Fibroblast of the conjunctiva (primary cell): ENCODE measurements around the gene LAMA3.

Experiments
- DNase-seq: peaks from one replicate; pipeline ENCODE4 v3.0.0-alpha.2; 2010; ENCODE audit warnings: low read depth

LAMA3 gene

DNA sequence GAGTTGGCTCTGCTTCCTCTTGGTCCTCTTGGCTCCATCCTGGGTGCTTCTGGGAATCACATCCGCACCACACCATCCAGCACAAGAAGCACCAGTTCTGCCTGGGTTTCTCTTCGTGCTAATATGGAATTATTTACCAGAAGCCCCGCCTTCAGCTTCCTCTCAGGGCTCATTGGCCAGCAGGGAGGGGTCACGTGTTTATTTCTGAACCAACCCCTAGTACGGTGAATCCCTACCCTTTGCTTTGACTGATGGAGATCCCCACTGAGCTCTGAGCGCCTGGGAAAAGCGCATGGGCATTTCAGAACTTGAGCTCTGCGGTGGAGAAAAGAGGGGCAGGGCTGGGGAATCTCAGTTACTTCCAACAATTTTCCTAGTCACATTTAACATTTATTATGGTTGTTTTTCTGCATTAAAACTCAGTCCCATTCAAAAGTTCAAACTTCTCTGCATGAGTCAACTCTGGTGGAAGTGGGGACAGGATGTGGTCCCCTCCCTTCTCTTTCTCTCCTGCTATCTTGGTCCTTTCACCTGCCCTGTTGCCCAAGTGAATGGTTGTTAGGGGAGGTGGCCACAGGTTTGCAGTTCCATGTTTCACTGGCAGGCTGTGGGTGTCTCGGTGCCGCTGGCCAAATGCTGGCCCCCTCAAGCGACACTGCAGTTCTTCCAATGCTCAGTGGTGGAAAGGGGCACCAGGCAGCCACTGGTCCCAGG is 248.9 kb downstream of the LAMA3 start:
- no peak for DNase-seq

DNA sequence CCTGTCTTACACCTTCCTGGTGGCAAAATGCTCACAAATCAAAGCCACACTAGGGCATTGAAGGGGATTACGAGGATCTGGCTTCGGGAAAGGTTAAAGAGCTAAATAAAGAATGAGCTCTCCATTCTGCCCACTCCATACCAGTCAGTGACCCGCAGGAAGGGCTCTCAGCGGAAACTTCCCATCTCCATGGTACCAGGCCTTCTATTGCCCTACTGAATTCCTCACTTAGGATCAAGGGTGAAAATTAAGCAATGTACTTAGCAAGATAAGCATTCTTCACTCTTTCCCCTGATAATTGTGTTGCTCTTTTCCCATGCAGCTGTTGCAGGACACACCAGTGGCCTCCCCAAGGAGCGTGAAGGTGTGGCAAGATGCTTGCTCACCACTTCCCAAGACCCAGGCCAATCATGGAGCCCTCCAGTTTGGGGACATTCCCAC is 249.7 kb downstream of the LAMA3 start:
- DNase-seq = no peak

DNA sequence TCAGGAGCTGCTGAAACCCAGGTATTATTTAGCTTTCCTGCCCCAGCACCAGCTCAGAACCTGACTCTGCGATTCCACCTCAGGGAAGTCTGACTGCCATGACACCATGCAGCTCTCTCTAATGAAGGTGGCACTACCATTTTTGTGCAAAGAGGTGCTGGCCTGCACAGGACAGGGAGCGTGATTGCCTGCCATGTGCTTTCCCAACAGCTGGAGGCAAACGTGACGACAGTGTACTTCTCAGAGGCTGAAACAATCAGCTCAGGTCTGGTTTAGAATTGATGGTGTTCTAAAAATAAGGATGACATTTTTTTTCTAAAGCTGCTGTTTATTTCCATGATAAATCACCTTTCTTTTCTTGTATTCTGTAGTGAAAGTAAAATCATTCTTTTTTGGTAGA is 250.1 kb downstream of the LAMA3 start:
- no peak for DNase-seq

DNA sequence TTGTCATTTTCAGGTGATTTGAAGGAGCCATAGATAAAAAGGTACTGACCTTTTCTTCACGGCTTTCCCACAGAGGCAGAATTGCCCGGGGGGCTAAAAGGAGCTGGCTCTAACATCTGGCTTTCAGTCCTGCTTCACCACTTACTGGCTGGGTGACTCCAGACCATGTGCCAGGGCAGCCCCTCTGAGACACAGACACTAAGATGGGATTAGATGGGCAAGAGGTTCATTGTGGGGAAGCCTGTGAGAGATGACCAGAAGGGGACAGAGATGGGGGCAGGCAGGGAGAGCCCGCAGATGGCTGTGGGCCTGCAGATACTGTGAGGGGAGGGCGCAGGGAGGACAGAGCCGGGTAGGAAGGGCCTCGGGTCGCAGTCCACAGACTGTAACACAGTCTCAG is 250.6 kb downstream of the LAMA3 start:
- DNase-seq = no peak

DNA sequence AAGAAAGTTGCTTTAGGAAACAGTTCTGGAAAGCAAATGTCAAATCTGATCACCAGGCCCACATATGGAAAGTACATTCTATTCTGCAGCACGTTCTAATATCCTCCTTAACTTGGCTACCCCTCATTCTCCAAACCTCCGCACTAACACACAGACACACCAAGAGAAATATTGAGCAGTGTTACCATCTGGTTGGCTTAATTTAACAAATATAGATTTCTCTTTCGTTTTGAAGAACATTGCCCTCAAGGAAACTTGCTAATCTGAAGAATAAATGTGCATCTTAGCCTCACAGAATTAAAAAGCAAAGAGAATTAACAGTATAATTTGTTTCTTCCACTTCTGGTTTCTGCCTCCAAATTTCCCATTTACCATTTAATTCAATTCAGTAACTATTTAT is 252.5 kb downstream of the LAMA3 start:
- no peak for DNase-seq

DNA sequence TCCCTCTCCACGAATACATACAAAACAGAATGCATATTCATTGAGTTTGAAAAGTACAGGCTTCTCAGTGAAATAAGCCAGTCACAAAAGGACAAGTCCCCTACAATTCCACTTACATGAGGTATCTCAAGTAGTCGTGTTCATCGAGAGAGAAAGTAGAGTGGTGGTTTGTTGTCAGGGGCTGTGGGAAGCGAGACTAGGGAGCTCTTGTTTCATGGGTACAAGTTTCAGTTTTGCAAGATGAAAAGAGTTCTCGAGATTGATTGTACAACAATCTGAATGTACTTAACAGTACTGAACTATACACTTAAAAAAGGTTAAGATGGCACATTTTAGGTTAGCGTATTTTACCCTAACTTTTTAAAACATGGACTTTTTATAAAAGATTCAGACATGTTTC is 253.9 kb downstream of the LAMA3 start:
- no peak for DNase-seq

DNA sequence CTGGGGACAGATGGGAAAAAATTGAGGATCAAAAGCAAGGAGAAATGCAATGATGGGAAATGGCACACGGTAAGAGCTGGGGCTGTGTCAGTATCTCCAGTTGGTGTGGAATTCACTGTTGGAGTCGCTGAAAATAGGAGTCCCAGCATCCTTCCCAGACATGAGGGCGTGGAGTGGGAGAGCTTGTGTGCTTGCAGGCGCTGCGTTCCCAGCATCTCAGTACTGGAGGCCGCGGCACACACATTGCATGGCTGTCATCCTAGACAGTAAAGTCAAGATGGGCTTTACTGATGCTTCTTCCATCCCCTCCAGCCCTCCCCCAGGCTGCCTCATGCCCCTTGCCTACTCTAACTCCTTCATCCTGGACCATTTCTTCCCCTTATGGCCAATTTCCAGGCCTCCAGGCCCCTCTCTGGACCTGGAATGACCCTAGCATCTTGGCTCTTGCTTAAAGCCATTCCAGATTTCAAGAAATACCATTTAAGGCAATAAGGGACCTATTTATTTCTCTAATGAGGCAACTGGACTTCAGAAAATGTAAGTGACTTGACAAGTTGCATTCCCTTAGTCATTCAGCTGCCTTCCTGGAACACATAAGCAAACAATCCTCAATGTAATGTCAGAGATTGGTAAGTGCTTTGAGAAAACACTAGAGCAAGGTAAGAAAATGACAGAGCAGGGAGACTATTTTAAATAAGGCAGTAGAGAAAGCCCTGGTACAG is 254.8 kb downstream of the LAMA3 start:
- peak; percentile 41 for DNase-seq

DNA sequence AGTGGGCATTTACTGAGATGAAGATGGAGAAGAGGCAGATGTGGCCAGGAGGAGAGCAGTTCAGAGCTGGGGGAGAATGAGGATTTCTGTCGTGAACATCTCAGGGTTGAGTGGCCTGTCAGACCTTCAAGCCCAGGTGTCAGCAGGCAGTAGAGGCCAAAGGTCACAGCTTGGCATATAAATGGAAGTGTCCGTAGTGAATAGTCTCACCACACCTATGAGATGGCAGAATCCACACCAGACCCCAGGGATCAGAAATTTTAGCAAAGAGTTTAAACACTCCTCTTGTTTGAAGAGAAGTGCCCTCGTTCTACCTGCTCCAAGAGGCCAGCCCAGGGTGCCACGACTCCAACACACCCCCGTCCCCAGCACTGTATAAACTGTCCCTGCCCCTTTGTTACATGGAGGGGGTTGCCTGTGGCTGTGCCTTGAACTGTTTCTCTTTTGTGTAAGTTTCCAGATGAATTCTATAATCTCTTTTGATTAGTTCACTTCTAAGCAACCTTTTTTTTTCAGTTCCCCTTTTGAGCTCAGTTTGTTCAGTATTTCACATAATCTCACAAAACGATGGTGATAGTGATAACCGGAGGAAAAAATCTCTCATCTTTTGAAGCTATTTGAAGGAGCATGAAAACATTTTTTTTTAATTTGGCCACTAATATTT is 256.3 kb downstream of the LAMA3 start:
- DNase-seq = no peak

DNA sequence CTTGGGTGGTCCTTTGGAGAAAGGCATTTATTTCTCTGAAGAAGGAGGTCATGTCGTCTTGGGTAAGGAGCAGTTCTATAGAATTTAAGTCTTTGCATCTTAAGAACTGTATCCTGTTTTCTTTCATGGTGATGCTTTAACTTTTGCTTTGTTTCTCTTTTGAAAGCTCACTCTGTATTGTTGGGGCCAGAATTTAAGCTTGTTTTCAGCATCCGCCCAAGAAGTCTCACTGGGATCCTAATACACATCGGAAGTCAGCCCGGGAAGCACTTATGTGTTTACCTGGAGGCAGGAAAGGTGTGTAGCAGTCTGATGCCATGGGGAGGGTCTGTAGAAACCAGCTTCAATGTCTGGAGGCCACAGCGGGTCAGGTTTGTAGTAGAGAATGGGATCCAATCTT is 260.6 kb downstream of the LAMA3 start:
- DNase-seq = no peak

DNA sequence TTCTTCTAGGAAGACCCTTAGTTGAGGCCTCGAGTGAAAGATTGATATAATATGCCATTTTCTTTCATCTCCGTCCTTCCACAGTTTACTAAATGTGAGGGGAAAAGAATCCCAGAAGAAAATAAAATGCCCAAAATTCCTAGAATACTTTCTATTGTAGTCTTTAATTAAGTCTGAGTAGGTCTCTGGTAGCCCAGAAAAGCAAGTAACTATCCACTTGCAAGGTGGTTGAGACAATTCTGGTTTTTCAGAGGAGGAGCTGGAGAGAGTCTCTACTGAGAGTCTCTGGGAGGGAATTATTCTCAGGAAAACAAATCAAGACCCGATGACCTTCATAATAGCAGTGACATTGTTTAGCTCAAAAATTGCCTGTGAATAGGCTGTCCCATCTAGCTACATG is 261.4 kb downstream of the LAMA3 start:
- DNase-seq = no peak

DNA sequence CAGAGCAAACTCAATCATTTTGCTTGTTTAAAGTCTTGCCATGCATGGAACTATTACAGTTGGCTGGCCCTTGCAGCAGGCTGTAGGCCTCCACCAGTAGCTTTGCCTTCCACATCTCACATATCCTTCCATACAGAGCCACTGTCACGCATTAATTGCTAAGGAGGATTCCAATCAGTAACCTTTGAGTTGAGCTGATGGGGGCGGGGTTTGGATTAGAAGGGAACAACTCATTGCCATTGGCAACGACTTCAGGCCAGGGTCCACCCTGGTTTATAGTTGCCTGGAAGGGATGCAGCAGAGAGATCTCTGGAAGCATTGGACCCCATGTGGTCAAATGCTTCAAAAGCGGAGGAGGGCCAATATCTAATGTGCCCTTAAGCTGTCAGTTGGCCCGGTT is 262.0 kb downstream of the LAMA3 start:
- no peak for DNase-seq

DNA sequence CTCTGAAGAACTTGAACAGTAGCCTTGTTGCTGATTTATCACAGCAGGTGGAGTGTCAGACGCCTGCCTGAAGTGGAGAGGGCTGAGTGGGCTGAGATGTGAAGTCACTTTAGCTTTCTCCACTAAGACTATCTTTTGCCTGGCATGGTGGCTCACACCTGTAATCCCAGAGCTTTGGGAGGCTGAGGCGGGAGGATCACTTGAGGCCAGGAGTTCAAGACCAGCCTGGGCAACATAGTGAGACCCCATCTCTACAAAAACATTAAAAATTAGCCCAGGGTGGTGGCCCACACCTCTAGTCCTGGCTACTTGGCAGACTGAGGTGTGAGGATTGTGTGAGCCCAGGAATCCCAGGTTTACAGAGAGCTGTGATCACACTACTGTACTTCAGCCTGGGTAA is 264.7 kb downstream of the LAMA3 start:
- DNase-seq = no peak

DNA sequence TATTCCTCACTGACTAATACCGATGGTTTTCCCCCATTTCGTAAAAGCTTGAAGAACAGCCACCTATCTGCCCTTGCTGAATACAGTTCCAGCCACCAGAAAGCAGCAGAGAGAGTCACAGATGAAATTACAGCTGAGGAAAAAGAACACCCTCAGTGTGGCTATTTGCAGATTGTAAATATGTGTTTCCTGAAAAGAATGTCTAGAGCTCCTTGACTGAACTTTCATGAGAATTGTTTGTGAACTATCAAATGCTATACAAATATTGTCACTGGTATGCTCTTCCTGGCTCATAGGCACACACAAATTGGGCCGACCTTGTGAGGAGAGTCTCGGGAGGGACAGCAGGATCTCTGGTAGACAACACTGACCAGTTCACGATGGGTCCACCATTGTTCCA is 267.2 kb downstream of the LAMA3 start:
- no peak for DNase-seq

DNA sequence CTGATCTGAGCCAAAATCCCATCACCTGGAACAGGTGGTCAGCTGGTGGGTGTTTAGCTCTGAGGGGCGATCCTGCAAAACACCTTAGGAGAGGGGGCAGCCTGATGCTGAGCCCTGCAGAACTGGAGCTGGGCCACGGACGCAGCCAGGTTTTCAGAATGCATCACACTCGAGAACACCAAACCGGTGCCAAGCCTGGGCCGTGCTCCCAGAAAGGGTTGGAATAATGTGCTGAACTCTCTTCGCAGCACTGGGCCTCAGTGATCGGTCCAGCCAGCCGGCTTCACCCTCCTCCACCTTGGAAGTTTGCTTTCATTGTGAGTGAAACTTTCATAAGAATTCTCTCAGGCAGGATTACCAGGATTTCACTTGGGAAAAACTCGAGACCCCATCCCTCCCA is 268.8 kb downstream of the LAMA3 start:
- DNase-seq = peak; percentile 22

DNA sequence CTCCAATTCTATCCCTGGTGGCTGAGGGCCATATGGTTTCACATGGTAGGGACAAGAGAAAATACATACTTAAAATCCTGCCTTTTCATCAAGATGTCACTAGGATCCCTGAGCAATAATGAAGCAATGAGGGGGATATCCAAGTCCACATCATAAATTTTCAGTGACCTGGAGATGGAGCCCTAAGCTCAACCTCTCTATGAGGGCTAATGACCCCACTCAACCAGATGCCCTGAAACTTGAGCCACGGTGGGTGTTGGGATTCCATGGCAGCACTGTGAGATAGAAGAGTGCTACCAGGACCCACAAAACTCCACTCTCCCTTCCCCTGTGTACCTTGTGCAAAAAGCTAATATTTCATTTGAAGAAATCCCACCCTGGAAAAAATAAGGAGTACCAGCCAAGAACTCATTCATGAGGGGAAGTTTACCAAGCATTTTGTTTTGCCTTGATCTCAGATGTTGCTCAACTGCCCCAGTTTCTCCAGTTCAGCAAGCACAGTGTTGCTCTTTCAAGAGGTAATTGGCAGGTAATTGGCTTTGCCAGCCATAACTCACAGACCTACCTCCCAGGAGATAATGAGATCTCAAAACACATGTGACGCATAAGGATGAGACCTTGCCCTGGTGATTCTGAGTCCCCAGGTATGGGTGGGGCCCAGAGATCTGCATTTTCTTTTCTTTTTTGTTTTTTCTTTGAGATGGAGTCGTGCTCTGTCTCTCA is 274.4 kb downstream of the LAMA3 start:
- no peak for DNase-seq

DNA sequence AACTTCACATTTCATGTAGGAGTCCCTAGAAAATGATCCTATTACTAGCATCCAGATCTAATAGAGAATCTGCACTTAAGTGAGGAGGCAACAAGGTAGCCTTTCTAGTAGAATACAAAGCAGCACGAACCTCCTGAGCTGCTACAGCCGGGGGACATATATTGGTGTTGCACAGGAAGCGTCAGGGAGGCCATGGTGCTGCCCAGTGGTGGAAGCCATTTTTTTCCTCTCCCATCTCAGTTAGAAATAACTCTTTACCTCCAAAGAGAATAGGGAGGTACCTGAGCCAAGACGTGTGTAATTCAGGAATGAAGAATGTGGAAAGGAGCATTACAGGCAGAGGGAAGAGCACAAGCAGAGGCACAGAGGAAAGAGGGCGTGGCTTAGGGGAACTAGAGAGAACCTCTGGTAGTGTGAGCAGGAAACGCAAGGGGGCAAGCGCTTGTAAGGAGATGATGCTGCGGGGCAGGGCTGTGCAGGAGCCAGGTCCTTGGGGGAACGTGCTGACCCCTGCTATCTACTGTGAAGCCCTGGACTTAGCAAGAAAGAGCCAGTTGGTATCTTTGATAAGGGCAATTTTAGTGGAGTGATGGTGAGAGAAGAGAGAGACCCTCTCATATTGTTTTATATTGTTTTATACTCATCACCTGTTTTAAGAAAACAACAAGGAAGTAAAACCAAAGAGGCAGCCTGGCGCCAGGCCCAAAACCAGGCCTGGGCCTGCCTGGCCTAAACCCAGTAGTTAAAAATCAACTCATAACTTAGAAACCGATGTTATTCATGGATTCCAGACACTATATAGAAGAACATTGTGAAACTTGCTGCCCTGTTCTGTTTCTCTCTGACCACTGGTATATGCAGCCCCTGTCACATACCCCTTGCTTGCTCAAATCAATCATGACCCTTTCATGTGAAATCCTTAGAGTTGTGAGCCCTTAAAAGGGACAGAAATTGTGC is 275.3 kb downstream of the LAMA3 start:
- no peak for DNase-seq

DNA sequence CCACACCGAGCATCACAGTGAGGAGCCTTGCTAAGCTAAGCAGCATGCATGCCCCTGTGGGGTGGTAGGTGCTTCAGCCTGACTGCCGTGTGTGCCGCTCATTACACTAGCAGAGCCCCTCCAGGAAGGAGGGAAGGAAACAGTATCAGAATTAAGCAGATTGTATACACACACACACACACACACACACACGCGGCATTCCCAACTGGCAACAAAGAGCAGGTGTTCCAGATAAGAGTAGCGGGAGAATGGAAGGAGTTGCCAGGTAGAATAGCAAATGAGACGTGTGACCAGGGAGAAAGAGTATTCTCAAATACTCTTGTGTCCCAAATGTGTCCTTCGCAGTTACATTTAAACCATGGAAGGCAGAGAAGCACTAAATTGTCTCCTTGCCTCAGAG is 277.7 kb downstream of the LAMA3 start:
- no peak for DNase-seq

DNA sequence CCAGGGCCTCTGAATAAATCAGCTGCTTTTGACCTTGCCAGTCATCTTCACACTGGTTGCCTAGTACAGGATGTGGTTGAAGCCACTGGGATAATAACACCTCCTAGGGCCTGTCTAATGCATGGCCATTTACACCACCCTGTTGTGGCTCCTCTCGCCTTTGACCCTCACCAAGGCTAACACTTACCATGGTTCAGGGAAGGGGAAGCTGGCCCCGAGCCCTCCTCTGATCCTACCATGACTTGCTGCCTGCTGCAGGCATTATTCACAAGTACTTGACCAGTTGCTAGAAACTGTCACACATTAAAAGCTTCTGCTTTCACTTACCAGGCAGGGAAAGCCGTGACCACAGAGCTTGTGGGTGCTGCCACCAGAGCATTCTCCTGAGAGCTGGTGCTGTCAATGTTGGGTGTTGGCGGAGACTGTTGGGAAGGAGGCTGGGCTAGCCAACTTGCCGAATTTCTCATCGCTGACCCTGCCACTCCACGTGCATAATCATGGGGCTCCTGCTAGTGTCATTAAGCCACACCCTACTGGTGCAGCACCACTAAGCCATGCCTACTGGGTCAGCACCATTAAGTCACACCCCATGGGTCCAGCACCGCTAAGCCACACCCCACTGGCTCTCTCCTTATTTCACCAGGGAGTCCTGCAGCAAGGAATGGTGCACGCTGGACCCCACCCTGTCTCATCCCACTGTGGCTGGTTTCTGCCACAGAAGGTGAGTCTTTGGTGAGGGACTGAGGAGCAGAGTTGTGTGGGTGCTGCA is 278.3 kb downstream of the LAMA3 start:
- no peak for DNase-seq

DNA sequence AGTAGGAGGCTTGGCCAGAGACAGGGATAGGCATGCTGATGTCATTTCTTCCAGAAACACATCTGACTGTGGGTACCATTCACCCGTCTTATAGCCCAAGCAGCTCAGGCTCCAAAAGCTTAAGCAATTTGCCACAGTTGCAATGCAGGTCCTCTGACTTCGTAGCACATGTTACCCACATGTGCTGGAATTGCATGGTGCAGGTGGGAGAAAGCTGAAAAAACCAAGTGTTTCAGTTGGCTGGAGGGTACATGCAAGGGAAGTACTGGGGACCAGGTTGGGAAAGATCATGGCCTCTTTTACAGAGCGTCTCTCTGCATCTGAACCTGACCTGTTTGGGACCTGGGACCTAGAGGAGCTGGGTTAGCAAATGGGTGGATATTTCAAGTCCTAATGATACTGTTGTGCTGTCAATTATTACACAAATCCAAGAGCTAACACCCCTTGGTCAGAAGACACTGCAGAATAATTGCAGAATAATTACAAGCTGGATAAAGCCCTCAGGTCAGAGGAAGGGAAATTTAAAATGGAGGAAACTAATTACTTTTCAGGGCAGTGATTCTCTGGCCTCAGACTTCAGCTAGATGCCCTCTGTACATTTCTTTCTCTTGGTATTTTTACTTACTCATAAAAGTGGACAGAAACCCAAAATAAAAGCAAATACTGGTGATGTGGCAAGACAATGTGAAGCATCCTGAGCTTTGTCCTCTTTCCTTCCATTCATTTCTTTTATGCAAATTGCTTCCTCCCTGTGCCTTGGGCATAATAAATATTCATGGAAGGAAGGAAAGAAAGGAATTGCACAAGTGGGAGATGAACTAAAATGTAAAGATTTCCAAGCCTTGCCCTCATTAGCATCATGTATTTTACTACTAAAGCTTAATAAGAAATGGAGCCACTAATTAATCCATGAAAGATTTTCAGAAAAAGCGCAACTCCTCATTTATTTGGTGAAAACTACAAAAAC is 279.7 kb downstream of the LAMA3 start:
- DNase-seq = no peak

DNA sequence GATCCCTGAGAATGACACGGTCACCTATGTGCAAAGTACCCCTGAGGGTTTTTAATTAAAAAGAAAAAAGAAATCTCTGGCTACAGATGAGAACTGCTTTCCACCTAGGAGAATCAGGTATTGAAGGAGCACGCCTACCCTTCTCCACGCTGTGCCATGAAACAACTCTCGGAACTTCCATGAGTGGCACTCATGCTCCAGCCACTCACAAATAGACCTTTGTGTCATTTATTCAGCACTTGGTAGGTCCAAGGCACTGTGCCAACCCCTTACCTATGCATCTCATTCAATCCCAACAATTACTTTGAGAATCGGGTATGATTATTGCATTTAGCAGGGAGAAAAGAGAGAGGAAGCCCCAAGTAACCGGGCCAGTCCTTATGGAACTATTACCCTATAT is 280.4 kb downstream of the LAMA3 start:
- DNase-seq = no peak
